8988T (cell line): Measurements from ENCODE around the gene ASTL.
A peak's percentile ranks its signal among the peaks of the same experiment; 100 is the strongest.
"Not testable (repeated sequence)": the region's sequence is repeated elsewhere in the genome, so short reads cannot be mapped to it uniquely, and the experiment has no call there.

ENCODE experiments used
- DNase-seq: peaks from one replicate; pipeline ENCODE4 v3.0.0; 2011

Gene ASTL

DNA sequence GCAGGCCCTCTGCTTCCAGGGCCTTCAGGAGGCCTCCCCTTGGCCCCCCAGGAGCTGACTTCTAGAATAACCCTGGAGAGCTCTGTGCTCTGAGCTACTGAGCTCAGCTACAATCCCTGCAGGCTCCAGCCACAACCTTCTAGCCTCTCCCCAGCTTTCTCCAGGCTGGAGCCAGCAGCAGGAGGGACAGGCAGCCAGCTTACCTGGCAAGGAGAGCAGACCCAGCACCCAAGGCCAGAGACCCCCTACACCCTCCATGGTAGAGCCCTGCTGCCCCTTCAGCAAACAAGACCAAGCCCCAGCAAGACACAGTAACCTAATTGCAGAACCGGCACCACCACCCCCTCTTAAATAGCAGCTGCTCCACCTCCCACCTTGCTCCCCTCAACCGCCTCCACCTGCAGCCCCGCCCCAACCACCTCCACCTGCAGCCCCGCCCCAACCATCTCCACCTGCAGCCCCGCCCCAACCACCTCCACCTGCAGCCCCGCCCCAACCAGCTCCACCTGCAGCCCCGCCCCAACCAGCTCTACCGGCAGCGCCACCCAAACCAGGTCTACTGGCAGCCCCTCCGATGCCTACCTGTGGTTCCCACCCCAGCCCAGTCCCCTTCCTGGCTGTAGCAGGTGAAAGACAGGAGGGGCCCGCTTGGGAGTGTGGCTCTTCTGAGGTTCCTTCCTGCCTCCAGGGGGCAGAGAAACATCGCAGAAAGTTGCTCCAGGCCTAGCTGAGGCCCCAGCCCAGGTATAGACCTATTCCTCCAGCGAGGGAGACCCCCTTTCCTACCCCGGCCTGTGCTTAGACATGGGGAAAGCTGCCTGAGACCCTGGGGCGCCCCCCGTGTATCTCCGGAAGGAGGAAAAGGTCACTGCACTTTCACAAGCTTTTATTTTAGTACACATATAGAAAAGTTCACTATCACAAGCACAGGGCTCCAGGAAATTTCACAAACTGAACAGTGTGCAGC is at the start of gene ASTL:
Gene ASTL, minus strand, starts transcription at position 324 of the 967 bp plus-strand sequence. Its CDS starts 66 bp downstream, at position 258.
- peak; percentile 90 for DNase-seq

GRCh38 chr2:96186562-96186961 is 48.3 kb upstream of the ASTL start:
- no peak for DNase-seq

GRCh38 chr2:96185516-96185915 is 47.2 kb upstream of the ASTL start:
- no peak for DNase-seq

GRCh38 chr2:96184989-96185388 is 46.7 kb upstream of the ASTL start:
- DNase-seq = no peak

GRCh38 chr2:96184188-96184587 is 45.9 kb upstream of the ASTL start:
- no peak for DNase-seq

DNA sequence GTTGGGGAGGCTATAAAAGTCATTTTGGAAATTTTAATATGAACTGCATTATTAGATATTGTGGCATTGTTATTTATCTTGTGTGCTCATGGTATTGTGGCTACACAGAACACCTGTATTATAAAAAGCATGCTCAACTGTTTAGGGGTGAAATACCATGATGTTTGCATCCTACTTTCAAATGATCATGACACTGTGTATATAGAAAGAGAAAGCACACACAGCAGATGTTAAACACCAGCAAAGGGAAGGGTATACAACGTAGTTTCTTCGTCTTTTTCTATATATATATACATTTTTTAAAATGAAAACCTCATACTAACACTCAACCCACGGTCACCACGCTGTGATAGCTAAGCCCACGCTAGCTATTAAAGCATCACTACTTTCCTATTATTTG is 43.2 kb upstream of the ASTL start:
- DNase-seq = no peak

- no peak for DNase-seq
These were observed 42.2 kb upstream of the ASTL start for GRCh38 chr2:96180521-96180920.

- no peak for DNase-seq
These were observed 41.7 kb upstream of the ASTL start for GRCh38 chr2:96180002-96180401.

DNA sequence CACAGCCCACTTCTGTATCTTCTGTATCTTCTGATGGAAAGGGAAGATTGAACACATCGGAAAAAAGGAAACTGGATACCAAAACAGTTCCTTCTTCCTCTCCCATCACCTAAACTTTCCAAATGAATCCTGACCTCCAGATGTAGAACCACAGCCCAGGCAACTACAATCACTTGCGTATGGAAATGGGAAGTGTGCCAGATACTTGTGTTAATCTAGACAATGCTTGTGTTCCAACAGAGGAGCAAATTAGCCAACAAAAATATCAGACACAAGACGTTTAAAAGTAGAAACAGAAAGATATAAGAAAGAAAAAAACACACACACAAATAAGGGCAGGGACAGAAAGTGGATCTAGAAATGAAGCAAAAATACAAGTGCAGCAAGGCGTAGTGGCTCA is 38.4 kb upstream of the ASTL start:
- DNase-seq = no peak

DNA sequence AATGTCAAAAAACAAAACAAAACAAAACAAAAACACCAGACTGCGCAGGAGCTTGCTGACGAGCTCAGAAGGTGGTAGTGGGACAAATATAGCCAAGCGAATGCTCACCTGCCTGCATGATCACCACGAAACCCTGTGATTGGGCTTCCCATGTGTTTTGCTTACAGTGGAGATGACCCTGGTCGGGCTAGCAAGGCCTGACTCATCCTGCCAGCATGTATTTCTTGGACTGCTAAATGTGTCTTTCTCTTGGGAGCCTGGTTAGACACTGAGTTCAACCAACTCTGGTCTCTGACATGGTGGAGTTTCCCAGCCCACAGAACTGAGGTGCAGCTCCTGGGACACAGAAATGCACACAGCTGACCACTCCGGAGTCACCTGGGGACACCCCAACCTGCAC is 37.6 kb upstream of the ASTL start:
- no peak for DNase-seq

GRCh38 chr2:96174251-96175144 is 36.2 kb upstream of the ASTL start:
- DNase-seq = peak; percentile 74

GRCh38 chr2:96171831-96172230 is 33.5 kb upstream of the ASTL start:
- DNase-seq = no peak

DNA sequence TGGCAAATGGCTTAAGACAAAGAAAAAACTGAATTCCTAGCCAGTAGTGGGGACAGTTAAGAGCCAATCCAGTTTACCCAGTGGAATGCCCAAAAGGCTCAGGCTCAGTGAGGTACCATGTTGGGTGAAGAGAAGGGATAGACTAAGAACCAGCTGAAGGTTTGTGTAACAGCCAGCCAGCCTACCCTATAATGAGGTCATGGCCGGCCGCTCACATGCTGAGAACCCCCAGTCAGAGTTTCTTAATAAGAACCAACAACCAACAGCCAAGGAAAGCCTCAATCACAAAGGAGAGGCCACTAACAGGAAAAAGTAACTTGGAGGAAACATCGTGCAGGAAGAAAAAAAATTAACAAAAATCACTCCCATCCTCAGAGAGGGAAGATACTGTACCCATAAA is 32.3 kb upstream of the ASTL start:
- DNase-seq = no peak

DNA sequence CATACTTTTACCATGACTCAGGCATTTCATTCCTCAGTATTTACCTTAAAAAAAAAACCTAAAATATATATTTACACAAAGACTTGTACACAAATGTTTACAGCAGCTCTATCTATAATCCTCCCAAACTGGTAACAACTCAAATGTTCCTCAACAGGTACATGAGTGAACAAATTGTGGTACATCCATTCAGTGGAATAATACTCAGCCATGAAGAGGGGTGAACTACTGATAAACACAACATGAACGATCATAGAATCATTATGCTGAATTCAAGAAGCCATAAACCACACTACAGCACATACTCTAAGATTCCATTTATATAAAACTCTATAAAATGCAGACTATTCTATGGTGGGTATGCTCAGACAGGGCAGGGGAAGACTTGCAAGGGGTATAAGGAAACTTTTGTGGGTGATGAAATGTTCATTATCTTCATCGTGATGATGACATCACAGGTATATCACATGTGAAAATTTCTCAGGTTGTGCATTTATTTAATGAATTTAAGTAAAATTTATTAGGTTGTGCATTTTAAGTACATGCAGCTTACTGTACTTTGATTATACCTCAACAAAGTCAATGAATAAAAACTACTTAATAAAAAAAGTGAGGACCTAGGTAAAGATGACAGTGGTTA is 31.7 kb upstream of the ASTL start:
- DNase-seq = no peak

- DNase-seq = no peak
These were observed 29.2 kb upstream of the ASTL start for GRCh38 chr2:96167407-96168013.

- DNase-seq = no peak
These were observed 26.3 kb upstream of the ASTL start for GRCh38 chr2:96164459-96165184.

GRCh38 chr2:96163768-96164429 is 25.6 kb upstream of the ASTL start:
- DNase-seq = no peak

GRCh38 chr2:96163415-96163767 is 25.1 kb upstream of the ASTL start:
- DNase-seq = no peak

GRCh38 chr2:96161898-96162297 is 23.6 kb upstream of the ASTL start:
- DNase-seq = no peak

DNA sequence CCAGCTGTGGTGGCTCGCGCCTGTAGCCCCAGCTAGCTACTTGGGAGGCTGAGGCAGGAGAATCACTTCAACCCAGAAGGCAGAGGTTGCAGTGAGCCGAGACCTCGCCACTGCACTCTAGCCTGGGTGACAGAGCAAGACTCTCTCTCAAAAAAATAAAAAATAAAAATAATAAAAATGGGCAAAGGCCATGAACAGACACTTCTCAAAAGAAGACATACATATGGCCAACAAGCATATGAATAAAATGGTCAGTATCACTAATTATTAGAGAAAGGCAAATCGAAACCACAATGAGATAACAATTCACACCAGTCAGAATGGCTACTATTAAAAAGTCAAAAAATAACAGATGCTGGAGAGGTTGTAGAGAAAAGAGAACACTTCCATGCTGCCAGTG is 22.1 kb upstream of the ASTL start:
- DNase-seq = not testable (repeated sequence)

DNA sequence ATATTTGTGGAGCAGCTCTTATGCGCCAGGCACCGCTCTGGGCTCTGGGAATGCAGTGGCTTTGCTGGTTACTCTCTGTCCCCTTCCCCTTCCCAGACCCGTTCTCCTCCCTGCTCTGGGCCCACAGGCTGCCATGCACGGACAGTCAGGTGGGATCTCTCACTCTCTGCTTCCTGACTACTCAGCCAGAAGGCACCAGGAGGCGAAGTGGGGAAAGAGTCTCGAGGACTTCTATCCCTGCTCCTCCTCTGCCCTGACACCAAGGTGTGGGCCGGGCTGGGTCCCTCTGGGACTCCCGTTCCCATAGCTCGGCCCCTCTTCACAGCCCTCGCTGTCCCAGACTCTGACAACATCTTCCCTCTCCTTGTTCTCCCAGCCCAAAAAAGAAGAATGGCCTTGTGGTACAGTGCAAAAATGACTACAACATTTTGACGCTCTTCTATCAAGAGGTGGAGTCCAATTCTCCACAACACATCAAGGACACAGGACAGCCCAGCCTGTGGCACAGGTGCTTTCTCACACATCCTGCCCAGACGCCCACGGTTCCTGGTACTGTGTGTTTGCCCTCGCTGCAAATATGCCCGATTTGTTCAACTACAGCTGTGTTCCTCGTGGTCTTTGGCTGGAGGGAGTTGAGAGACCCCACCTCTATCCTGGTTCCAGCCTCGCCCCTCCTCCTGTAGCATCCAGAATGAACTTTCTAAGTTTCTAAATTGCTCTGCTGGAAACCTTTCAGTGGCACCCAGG is 21.0 kb upstream of the ASTL start:
- no peak for DNase-seq
